ENCODE measurements around the gene SPTSSA.

- TF ChIP-seq TAF1 (IDR thresholded peaks at IDR 0.05; ENCODE audit: borderline replicate concordance, insufficient read depth, low read length) = no peak
- no peak for TF ChIP-seq POLR2AphosphoS5 (IDR thresholded peaks at IDR 0.05; ENCODE audit: low read depth, low read length)
- TF ChIP-seq REST (IDR thresholded peaks at IDR 0.05; ENCODE audit: insufficient read depth in 1 of 2, low read depth in 2 of 2, low read length in 2 of 2) = no peak
- TF ChIP-seq SIN3A (IDR thresholded peaks at IDR 0.05; ENCODE audit: borderline replicate concordance, insufficient read depth, low read length) = no peak
Observed at GRCh38 chr14:34437729-34438080, 24.3 kb downstream of the SPTSSA start.

Measured in PFSK-1 (cell line).